OCI-M1 (cell line): ENCODE measurements around the gene SYN1.
A peak's percentile ranks its signal among the peaks of the same experiment; 100 is the strongest.

Experiments used
- DNase-seq: peaks from one replicate; lab custom pipeline; 2025; lab: John Stamatoyannopoulos, UW

SYN1 gene

GRCh38 chrX:47595716-47596251 lies 23.9 kb downstream of the SYN1 start:
- peak; percentile 12 for DNase-seq

GRCh38 chrX:47593522-47593921 lies 26.1 kb downstream of the SYN1 start:
- DNase-seq = no peak

- DNase-seq = no peak
Measured at GRCh38 chrX:47590984-47591383, 28.7 kb downstream of the SYN1 start.

GRCh38 chrX:47587906-47588735 lies 31.5 kb downstream of the SYN1 start:
- no peak for DNase-seq

- no peak for DNase-seq
Measured at GRCh38 chrX:47587091-47587891, 32.4 kb downstream of the SYN1 start.

GRCh38 chrX:47586043-47586787 lies 33.4 kb downstream of the SYN1 start:
- no peak for DNase-seq

- no peak for DNase-seq
Measured at GRCh38 chrX:47585273-47585672, 34.4 kb downstream of the SYN1 start.

GRCh38 chrX:47584714-47585113 lies 34.9 kb downstream of the SYN1 start:
- DNase-seq = no peak

- DNase-seq = no peak
Measured at GRCh38 chrX:47583240-47583861, 36.3 kb downstream of the SYN1 start.

- peak; percentile 95 for DNase-seq
Measured at GRCh38 chrX:47581731-47582647, 37.7 kb downstream of the SYN1 start, which contains the start of gene TIMP1. Gene TIMP1, plus strand, starts transcription at chrX:47582436. Its CDS starts 980 bp downstream, at chrX:47583416.

- no peak for DNase-seq
Measured at GRCh38 chrX:47579537-47579936, 40.1 kb downstream of the SYN1 start.

- no peak for DNase-seq
Measured at GRCh38 chrX:47578692-47579091, 41.0 kb downstream of the SYN1 start.

GRCh38 chrX:47577901-47578300 lies 41.8 kb downstream of the SYN1 start:
- no peak for DNase-seq

- DNase-seq = no peak
Measured at GRCh38 chrX:47577424-47577823, 42.2 kb downstream of the SYN1 start.

- no peak for DNase-seq
Measured at GRCh38 chrX:47576021-47576898, 43.4 kb downstream of the SYN1 start.

GRCh38 chrX:47574547-47575301 lies 44.9 kb downstream of the SYN1 start:
- DNase-seq = no peak

GRCh38 chrX:47574076-47574546 lies 45.5 kb downstream of the SYN1 start:
- no peak for DNase-seq

GRCh38 chrX:47573341-47574075 lies 46.1 kb downstream of the SYN1 start:
- no peak for DNase-seq
